ENCODE results near the gene DLGAP1. TPM values are rescaled to one million over a fixed set of nuclear protein-coding genes. Genes with fewer than 3 reads are reported as not detected.

The DLGAP1 gene
- polyA plus RNA-seq, 1 experiment = 0.09 TPM

DNA sequence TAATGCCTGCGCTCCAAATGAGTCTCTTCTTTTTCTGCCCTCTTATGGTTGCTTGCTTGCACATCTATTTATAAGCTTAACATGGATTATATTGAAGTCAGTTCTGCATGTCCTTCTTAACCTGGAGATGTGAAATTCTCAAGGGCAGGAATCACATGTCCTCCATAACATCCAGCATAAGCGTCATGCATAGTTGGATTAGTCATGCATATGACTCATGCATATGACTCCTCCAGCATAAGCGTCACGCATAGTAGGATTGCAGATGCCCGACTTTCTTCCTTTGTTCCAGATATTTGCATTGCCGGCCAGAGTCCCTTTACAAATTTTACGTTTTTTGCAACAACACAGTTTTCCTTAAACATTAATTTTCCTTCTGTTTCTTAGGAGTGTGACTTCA lies 696.6 kb downstream of the DLGAP1 start:
- Histone ChIP-seq H3K9me3 (ENCODE audit: control insufficient read depth, insufficient read depth, low read length) (peaks cover 4% of the 10 kb centered on the region; the same call in 1 of the 2 replicates), H3K4me3 (ENCODE audit: low read depth, low read length) (no peak overlapping the region), H3K27ac (ENCODE audit: low read depth, low read length) (no peak overlapping the region), H3K27me3 (ENCODE audit: control insufficient read depth, insufficient read depth, low read length) (no peaks in the 10 kb centered on the region)
- ChIA-PET POLR2A (no interaction called here), CTCF (interaction anchor here (0.7 to 3.7 kb wide), 4 partner anchors 12 to 240 kb away, joined by 4 to 22 read pairs (median 4); no protein-coding TSS in a partner anchor)
- TF ChIP-seq, protein P1, sequence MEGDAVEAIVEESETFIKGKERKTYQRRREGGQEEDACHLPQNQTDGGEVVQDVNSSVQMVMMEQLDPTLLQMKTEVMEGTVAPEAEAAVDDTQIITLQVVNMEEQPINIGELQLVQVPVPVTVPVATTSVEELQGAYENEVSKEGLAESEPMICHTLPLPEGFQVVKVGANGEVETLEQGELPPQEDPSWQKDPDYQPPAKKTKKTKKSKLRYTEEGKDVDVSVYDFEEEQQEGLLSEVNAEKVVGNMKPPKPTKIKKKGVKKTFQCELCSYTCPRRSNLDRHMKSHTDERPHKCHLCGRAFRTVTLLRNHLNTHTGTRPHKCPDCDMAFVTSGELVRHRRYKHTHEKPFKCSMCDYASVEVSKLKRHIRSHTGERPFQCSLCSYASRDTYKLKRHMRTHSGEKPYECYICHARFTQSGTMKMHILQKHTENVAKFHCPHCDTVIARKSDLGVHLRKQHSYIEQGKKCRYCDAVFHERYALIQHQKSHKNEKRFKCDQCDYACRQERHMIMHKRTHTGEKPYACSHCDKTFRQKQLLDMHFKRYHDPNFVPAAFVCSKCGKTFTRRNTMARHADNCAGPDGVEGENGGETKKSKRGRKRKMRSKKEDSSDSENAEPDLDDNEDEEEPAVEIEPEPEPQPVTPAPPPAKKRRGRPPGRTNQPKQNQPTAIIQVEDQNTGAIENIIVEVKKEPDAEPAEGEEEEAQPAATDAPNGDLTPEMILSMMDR (IDR thresholded peaks at IDR 0.05; ENCODE audit: low read depth, low read length) = no peak
- DNase-seq (ENCODE audit: low read depth, low spot score) = no peak

DNA sequence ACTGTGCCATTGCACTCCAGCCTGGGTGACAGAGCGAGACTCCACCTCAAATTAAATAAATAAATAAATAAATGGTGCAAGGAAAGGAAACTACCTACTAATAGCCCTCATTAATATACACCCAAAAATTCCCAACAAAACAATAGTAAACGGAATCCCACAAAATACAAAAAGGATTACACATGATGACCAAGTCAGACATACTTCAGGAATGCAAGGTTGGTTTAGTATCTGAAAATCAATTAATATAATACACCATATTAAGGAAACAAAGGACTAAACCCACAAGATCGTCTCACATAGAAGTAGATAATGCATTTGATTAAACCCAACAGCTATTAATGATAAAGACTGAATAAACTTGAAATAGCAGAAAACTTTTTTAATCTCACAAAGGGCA lies 697.7 kb downstream of the DLGAP1 start:
- Histone ChIP-seq H3K4me3 (ENCODE audit: low read depth, low read length) (no peak overlapping the region), H3K27me3 (ENCODE audit: control insufficient read depth, insufficient read depth, low read length) (no peaks in the 10 kb centered on the region), H3K27ac (ENCODE audit: low read depth, low read length) (no peak overlapping the region), H3K9me3 (ENCODE audit: control insufficient read depth, insufficient read depth, low read length) (peaks cover 4% of the 10 kb centered on the region; the same call in 1 of the 2 replicates)
- DNase-seq (ENCODE audit: low read depth, low spot score) = no peak
- ChIA-PET POLR2A (no interaction called here), CTCF (no interaction called here)
- TF ChIP-seq, protein P1 (IDR thresholded peaks at IDR 0.05; ENCODE audit: low read depth, low read length) = no peak

DNA sequence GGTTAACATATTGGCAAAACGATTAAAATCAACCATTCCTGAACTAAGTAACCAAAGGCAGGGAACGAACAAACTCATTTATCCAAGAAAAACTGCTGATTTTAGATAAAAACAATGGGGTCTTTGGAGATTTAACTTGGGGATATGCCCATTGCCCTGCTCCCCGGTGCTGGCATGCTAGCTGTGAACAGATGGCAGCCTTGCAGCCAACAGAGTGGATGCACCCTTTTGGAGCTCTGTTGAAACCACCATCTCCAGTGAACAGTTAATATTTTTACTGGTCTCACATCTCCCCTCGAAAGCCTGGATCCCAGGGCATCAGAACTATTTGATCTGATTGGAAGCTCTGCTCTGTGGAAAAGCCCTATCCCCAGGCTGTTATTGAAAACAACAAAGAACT lies 702.0 kb downstream of the DLGAP1 start:
- H3K9me3 ChIP-seq (ENCODE audit: control insufficient read depth, insufficient read depth, low read length) = peaks cover 4% of the 10 kb centered on the region; the same call in 1 of the 2 replicates
- POLR2A ChIA-PET = interaction anchor here (0.6 kb wide), 1 partner anchor 42 kb away, joined by 11 read pairs; no protein-coding TSS in a partner anchor
- CTCF ChIA-PET = interaction anchor here (1.2 to 2.4 kb wide), 2 partner anchors 18 to 48 kb away, joined by 3 to 6 read pairs; no protein-coding TSS in a partner anchor
- no peak overlapping the region for H3K4me3 ChIP-seq (ENCODE audit: low read depth, low read length)
- no peak for DNase-seq (ENCODE audit: low read depth, low spot score)
- no peaks in the 10 kb centered on the region for H3K27me3 ChIP-seq (ENCODE audit: control insufficient read depth, insufficient read depth, low read length)
- TF ChIP-seq, protein P1 (IDR thresholded peaks at IDR 0.05; ENCODE audit: low read depth, low read length) = no peak
- H3K27ac ChIP-seq (ENCODE audit: low read depth, low read length) = no peak overlapping the region

DNA sequence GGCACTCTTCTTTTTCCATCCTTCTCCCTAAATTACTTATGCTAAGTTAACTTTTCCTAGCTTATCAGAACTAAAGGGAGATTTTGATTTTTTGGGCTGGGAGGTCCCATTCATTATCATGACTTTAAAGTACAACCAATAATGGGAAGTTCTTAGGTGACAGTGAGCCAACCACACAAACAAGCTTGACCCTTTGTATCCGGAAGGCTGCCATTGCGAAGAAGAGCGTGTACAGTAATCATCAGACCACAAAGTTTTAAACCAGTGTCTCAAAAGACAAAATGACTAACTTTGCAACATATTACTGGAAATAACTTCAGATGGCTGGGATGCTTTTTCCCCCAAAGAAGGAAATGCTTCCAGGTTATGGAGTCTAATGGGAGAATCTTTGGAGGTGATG lies 707.0 kb downstream of the DLGAP1 start:
- DNase-seq (ENCODE audit: low read depth, low spot score) = no peak
- POLR2A ChIA-PET = no interaction called here
- CTCF ChIA-PET = no interaction called here
- no peak overlapping the region for H3K4me3 ChIP-seq (ENCODE audit: low read depth, low read length)
- H3K9me3 ChIP-seq (ENCODE audit: control insufficient read depth, insufficient read depth, low read length) = no peaks in the 10 kb centered on the region
- TF ChIP-seq, protein P1 (IDR thresholded peaks at IDR 0.05; ENCODE audit: low read depth, low read length) = no peak
- no peaks in the 10 kb centered on the region for H3K27me3 ChIP-seq (ENCODE audit: control insufficient read depth, insufficient read depth, low read length)
- H3K27ac ChIP-seq (ENCODE audit: low read depth, low read length) = no peak overlapping the region

DNA sequence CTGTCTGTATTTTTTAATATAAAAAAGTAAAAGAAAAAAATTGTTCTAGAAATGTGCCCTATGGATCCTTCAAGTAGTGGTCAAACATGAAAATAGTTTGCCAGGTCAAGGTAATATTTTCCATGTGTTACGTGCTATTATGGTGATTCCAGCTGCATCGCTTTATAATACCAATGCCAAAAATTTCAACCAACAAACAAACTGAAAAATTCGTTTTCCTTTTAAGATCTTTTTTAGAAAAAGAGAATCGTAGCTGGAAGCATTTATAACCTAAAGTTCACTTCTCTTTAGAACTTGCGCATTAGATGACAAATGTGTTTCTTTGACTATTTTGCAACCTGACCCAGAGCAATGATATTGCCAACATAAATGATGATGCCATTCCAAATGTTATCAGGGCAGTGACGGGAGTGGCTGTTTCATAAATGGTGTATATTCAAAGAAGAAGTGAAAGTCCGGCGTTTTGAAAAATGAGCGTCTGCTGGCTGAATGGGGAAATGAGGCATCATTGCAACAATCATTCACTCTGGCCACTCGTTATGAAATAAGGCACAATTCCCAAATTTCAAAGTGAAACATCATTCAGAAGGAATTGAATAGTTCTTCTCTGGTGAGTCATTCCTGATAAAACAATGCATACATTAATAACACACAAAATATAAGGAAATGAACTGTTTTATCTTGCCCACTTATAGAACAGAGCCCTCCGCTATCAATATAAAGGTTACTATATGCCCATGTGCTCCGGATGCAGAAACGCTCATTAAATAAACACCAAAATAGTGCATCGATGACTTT lies 707.7 kb downstream of the DLGAP1 start:
- Histone ChIP-seq H3K27ac (ENCODE audit: low read depth, low read length) (no peak overlapping the region), H3K4me3 (ENCODE audit: low read depth, low read length) (no peak overlapping the region), H3K9me3 (ENCODE audit: control insufficient read depth, insufficient read depth, low read length) (no peaks in the 10 kb centered on the region), H3K27me3 (ENCODE audit: control insufficient read depth, insufficient read depth, low read length) (no peaks in the 10 kb centered on the region)
- ChIA-PET CTCF (interaction anchor here (0.6 kb wide), 1 partner anchor 24 kb away, joined by 3 read pairs; no protein-coding TSS in a partner anchor), POLR2A (interaction anchor here (0.7 to 0.9 kb wide), 2 partner anchors 24 to 238 kb away, joined by 3 to 4 read pairs; no protein-coding TSS in a partner anchor)
- TF ChIP-seq, protein P1 (IDR thresholded peaks at IDR 0.05; ENCODE audit: low read depth, low read length) = no peak
- DNase-seq (ENCODE audit: low read depth, low spot score) = peak; percentile 3

Measured in AG04450 (cell line).